ENCODE results near the gene RBP3. TPM values are rescaled to one million over a fixed set of nuclear protein-coding genes. Genes with fewer than 3 reads are reported as not detected.

Gene RBP3
- total and polyA plus RNA-seq, 9 donors: not detected

DNA sequence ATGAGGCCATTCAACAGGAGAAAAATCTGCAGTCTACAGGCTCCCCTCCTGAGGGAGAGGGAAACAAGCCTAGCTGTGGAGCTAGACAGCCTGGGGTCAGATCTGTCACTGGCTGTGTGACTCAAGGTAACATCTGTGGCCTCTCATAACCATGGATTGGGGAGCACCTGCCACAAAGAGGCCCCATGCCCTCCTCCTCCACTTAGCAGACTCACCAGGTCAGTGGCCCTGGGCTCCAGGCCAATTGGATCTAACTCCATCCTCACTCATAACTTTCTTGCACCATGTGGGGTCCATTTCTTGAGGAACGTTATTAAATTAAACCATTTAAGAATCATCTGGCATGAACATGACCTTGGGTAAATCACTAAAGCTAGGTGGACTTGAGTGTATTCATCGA, 46.3 kb upstream of the RBP3 start:
- no peaks in the 10 kb centered on the region for H3K36me3 ChIP-seq
- intact Hi-C loops (cut with DNase I): no loop called here
- H3K9me3 ChIP-seq: no peaks in the 10 kb centered on the region
- peaks cover 3% of the 10 kb centered on the region for H3K4me1 ChIP-seq (ENCODE audit: insufficient read depth)
- no peak for DNase-seq
- no peak overlapping the region for H3K4me3 ChIP-seq
- TF ChIP-seq EP300 (IDR thresholded peaks at IDR 0.05) (no peak), POLR2A (IDR thresholded peaks at IDR 0.05) (no peak), CTCF (IDR thresholded peaks at IDR 0.05) (no peak)
- H3K27ac ChIP-seq: no peak overlapping the region
- WGBS, 3 donors: 45 to 58% (median 52%) methylated on average over 2 of the region's 2 CpGs
- H3K27me3 ChIP-seq: no peaks in the 10 kb centered on the region

DNA sequence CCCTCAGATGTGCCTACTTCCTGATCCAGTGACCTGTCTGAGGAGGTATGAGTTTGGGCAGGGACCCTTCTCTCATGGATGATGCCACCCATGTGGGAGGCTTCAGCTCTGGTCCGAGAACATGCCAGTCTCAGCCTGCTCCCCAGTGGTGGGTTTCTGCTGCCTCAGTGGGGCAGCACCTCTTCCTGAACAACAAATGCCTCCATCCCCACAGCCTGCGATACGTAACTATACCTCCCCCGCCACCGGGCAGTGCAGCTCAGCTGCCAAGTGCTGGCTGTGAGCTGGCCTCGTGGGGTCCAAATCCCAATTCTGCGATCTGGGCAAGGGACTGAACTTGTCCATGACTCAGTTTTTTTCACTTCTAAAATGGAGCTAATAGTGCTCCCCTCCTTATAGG, 45.1 kb upstream of the RBP3 start:
- Histone ChIP-seq H3K9me3 (no peaks in the 10 kb centered on the region), H3K4me1 (ENCODE audit: insufficient read depth) (peaks cover 3% of the 10 kb centered on the region), H3K4me3 (no peak overlapping the region), H3K36me3 (no peaks in the 10 kb centered on the region), H3K27ac (no peak overlapping the region), H3K27me3 (no peaks in the 10 kb centered on the region)
- WGBS, 3 donors: 83 to 89% (median 84%) methylated on average over 7 of the region's 7 CpGs
- intact Hi-C loops (cut with DNase I): no loop called here
- DNase-seq: no peak
- no peak for TF ChIP-seq CTCF (IDR thresholded peaks at IDR 0.05)
- no peak for TF ChIP-seq POLR2A (IDR thresholded peaks at IDR 0.05)
- TF ChIP-seq EP300 (IDR thresholded peaks at IDR 0.05): no peak

- peaks cover 3% of the 10 kb centered on the region for H3K4me1 ChIP-seq (ENCODE audit: insufficient read depth)
- H3K9me3 ChIP-seq: no peaks in the 10 kb centered on the region
- H3K27me3 ChIP-seq: no peaks in the 10 kb centered on the region
- intact Hi-C loops (cut with DNase I): no loop called here
- DNase-seq: no peak
- H3K36me3 ChIP-seq: no peaks in the 10 kb centered on the region
- no peak overlapping the region for H3K27ac ChIP-seq
- WGBS, 3 donors: 88 to 91% (median 90%) methylated on average over 6 of the region's 6 CpGs
- no peak overlapping the region for H3K4me3 ChIP-seq
- no peak for TF ChIP-seq EP300 (IDR thresholded peaks at IDR 0.05)
- no peak for TF ChIP-seq CTCF (IDR thresholded peaks at IDR 0.05)
- TF ChIP-seq POLR2A (IDR thresholded peaks at IDR 0.05): no peak
Observed at GRCh38 chr10:47303866-47304265, 44.3 kb upstream of the RBP3 start.

GRCh38 chr10:47305566-47305965, 42.6 kb upstream of the RBP3 start:
- H3K36me3 ChIP-seq: no peaks in the 10 kb centered on the region
- no peak overlapping the region for H3K27ac ChIP-seq
- no peak for DNase-seq
- H3K4me3 ChIP-seq: no peak overlapping the region
- no peaks in the 10 kb centered on the region for H3K27me3 ChIP-seq
- no peaks in the 10 kb centered on the region for H3K9me3 ChIP-seq
- H3K4me1 ChIP-seq (ENCODE audit: insufficient read depth): peaks cover 2% of the 10 kb centered on the region
- intact Hi-C loops (cut with DNase I): no loop called here
- no peak for TF ChIP-seq POLR2A (IDR thresholded peaks at IDR 0.05)
- no peak for TF ChIP-seq EP300 (IDR thresholded peaks at IDR 0.05)
- no peak for TF ChIP-seq CTCF (IDR thresholded peaks at IDR 0.05)
- WGBS, 3 donors: 46 to 57% (median 51%) methylated on average over 2 of the region's 2 CpGs

All from ovary (tissue), 9 donors.